ENCODE data around the gene TFAM. TPM values are rescaled to one million over a fixed set of nuclear protein-coding genes. Genes with fewer than 3 reads are reported as not detected.

The TFAM gene
- total RNA-seq, 4 donors from 2014 or later, result 13.5 to 25.3 (median 14.7) TPM

- H3K4me3 ChIP-seq (ENCODE audit: low read depth, poor library complexity, severe bottlenecking), result no peak overlapping the region
- DNase-seq (ENCODE audit: low spot score in 2 of 2), result no peak
- no peak for TF ChIP-seq CTCF (IDR thresholded peaks at IDR 0.05)
- no peak for TF ChIP-seq POLR2A (IDR thresholded peaks at IDR 0.05)
- intact Hi-C loops (cut with DNase I; ENCODE audit: low total_unique reads), result no loop called here
- 94% methylated on average over 2 of the region's 2 CpGs for WGBS, 2 donors
These were observed 36.6 kb upstream of the TFAM start for GRCh38 chr10:58348571-58349033.

GRCh38 chr10:58350023-58350422 lies 35.2 kb upstream of the TFAM start:
- intact Hi-C loops (cut with DNase I; ENCODE audit: low total_unique reads), result no loop called here
- TF ChIP-seq POLR2A (IDR thresholded peaks at IDR 0.05) (no peak), CTCF (IDR thresholded peaks at IDR 0.05) (no peak)
- WGBS, 2 donors, result 93 to 97% methylated on average over 2 of the region's 2 CpGs
- no peak for DNase-seq (ENCODE audit: low spot score in 2 of 2)
- no peak overlapping the region for H3K4me3 ChIP-seq (ENCODE audit: low read depth, poor library complexity, severe bottlenecking)

- H3K4me3 ChIP-seq (ENCODE audit: low read depth, poor library complexity, severe bottlenecking), result no peak overlapping the region
- TF ChIP-seq CTCF (IDR thresholded peaks at IDR 0.05), result no peak
- no peak for TF ChIP-seq POLR2A (IDR thresholded peaks at IDR 0.05)
- intact Hi-C loops (cut with DNase I; ENCODE audit: low total_unique reads), result no loop called here
- no peak for DNase-seq (ENCODE audit: low spot score in 2 of 2)
- WGBS, 2 donors, result 82 to 85% methylated on average over 6 of the region's 6 CpGs
These were observed 34.4 kb upstream of the TFAM start for GRCh38 chr10:58350619-58351323.

- WGBS, 2 donors, result 92 to 95% methylated on average over 7 of the region's 7 CpGs
- TF ChIP-seq CTCF (IDR thresholded peaks at IDR 0.05) (no peak), POLR2A (IDR thresholded peaks at IDR 0.05) (no peak)
- H3K4me3 ChIP-seq (ENCODE audit: low read depth, poor library complexity, severe bottlenecking), result no peak overlapping the region
- no peak for DNase-seq (ENCODE audit: low spot score in 2 of 2)
- intact Hi-C loops (cut with DNase I; ENCODE audit: low total_unique reads), result no loop called here
These were observed 33.3 kb upstream of the TFAM start for GRCh38 chr10:58351616-58352578.

- no peak overlapping the region for H3K4me3 ChIP-seq (ENCODE audit: low read depth, poor library complexity, severe bottlenecking)
- WGBS, 2 donors, result 58 to 64% methylated on average over 2 of the region's 2 CpGs
- intact Hi-C loops (cut with DNase I; ENCODE audit: low total_unique reads), result no loop called here
- DNase-seq (ENCODE audit: low spot score in 2 of 2), result no peak
- no peak for TF ChIP-seq POLR2A (IDR thresholded peaks at IDR 0.05)
- no peak for TF ChIP-seq CTCF (IDR thresholded peaks at IDR 0.05)
These were observed 32.1 kb upstream of the TFAM start for GRCh38 chr10:58352956-58353610.
